Measurements from ENCODE around the gene ARHGEF16.

The ARHGEF16 gene

DNA sequence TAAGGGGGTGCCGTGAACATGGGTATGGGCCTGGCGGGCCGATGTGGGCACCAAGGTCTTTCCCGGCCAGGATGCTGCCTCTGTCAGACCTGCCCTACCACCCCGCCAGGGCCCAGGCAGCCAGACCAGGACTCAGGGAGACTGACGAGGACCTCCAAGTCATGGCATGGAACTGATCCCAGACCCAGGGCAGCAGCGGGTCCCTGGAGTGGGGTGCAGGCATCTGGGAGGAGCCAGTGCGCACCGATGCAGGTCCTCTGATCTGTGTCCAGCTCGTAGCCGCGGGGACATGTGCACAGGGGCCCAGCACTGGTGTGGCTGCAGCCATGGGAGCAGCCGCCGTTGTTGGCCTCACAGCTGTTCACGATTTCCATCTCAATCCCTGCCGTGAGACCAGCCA lies 56.8 kb downstream of the ARHGEF16 start:
- no peak overlapping the region for H3K27ac ChIP-seq
- TF ChIP-seq ZFX (IDR thresholded peaks at IDR 0.05; ENCODE audit: borderline replicate concordance): no peak
- TF ChIP-seq, protein P1, sequence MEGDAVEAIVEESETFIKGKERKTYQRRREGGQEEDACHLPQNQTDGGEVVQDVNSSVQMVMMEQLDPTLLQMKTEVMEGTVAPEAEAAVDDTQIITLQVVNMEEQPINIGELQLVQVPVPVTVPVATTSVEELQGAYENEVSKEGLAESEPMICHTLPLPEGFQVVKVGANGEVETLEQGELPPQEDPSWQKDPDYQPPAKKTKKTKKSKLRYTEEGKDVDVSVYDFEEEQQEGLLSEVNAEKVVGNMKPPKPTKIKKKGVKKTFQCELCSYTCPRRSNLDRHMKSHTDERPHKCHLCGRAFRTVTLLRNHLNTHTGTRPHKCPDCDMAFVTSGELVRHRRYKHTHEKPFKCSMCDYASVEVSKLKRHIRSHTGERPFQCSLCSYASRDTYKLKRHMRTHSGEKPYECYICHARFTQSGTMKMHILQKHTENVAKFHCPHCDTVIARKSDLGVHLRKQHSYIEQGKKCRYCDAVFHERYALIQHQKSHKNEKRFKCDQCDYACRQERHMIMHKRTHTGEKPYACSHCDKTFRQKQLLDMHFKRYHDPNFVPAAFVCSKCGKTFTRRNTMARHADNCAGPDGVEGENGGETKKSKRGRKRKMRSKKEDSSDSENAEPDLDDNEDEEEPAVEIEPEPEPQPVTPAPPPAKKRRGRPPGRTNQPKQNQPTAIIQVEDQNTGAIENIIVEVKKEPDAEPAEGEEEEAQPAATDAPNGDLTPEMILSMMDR (IDR thresholded peaks at IDR 0.05): no peak

DNA sequence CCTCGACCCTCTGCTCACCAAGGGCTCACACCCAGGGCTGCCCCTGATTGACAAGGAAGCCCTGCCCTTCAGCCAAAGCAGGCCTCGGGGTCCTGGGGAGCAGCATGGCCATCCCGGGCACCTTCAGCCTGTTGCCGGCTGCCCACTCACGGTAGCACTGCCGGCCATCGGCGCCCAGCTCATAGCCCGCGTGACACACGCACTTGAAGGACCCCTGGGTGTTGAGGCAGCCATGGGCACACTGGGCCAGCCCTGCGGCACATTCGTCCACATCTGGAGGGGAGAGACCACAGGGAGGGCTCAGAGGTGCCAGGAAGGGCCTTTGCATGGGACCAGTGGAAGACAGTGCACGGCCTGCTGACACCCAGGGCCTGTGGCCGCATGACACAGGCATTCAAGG lies 57.4 kb downstream of the ARHGEF16 start:
- H3K27ac ChIP-seq: no peak overlapping the region
- TF ChIP-seq, protein P1 (IDR thresholded peaks at IDR 0.05): no peak
- no peak for TF ChIP-seq ZFX (IDR thresholded peaks at IDR 0.05; ENCODE audit: borderline replicate concordance)

DNA sequence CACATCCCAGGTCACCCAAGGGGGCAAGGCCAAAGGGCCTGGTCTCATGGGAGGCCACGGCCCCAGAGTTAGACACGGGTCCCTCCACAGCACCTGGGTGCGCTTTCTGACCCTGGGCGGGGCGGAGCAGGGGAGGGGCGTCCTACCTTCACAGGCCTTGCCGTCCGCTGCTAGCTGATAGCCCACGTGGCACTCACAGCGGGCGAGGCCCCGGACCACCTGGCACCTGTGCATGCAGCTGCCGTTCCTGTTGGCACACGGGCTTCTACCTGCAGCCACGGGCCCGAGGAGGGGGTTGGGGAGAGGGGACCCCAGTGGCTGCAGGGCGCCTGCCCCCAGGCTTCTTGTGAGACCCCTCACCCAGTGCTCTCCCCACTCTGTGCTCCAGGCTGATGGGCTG lies 59.9 kb downstream of the ARHGEF16 start:
- no peak overlapping the region for H3K27ac ChIP-seq
- TF ChIP-seq ZFX (IDR thresholded peaks at IDR 0.05; ENCODE audit: borderline replicate concordance): no peak
- TF ChIP-seq, protein P1 (IDR thresholded peaks at IDR 0.05): no peak

DNA sequence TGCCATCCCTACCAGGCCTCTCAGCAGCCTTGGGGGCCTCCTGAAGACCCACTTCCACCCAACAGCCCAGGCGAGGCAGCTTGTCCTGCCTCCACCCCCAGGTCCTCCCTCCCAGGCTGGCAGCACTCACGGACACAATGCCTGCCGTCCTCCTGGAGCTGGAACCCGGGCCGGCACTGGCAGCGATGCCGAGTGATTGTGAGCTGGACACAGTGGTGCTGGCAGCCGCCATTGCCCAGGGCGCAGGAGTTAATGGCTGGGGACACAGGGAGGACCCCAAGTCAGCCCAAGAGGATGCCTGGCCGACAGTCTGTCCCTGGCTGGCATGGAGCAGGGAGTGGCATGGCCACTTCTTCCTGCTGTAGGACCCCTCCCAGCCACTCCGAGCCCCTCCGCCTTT lies 60.8 kb downstream of the ARHGEF16 start:
- no peak for TF ChIP-seq ZFX (IDR thresholded peaks at IDR 0.05; ENCODE audit: borderline replicate concordance)
- TF ChIP-seq, protein P1 (IDR thresholded peaks at IDR 0.05): no peak
- H3K27ac ChIP-seq: no peak overlapping the region

DNA sequence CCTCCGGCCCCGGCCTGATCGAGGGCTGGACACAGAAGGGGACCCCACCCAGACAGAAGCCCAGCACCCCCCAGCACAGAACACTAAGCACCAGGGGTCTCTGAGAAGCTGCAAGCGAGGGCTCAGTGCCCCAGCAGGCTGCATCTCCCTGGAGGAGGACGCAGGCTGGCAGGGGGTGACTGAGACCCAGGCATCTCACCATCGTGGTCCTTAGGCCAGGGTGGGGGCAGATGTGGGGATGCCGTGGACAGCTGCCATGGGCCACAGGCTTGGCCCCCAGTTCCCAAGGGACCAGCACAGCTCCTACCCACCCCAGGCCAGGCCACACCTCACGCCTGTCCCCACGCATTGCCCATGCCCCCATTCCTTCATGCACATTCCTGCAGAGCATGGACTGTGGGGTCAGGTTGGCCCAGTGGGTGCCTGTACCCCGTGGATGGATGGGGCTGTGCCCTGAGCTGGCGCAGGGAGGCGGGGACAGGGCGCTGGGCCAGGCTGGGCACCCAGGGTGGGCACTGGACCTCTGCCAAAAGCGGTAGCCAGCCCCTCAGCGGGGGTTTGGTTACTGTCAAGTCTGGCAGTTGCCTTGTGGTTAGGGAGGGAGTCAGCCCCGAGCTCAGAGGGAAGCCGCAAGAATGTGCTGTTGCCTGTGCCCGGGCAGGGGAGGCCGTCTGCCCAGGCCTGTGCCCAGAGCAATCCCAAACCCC lies 61.5 kb downstream of the ARHGEF16 start:
- H3K27ac ChIP-seq: no peak overlapping the region
- TF ChIP-seq, protein P1 (IDR thresholded peaks at IDR 0.05): no peak
- no peak for TF ChIP-seq ZFX (IDR thresholded peaks at IDR 0.05; ENCODE audit: borderline replicate concordance)

DNA sequence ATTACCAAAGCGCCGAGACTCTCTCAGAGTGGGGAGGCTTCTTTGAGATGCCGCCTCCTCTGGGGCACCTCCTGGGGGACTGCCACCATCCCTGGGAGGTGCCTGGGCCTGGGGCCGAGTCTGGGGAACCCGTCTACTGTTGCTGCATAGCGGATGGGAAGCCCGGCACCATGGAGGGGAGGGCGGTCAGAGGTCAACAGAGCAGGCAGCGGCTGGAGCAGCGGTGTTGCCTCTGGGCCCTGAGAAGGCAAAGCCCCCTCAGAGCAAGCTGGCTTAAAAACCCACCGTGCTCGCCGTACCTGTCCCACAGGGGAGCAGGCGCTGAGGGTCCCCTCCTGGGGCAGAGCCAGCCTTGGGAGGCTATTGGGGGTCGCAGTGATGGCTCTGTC lies 62.0 kb downstream of the ARHGEF16 start:
- no peak for TF ChIP-seq ZFX (IDR thresholded peaks at IDR 0.05; ENCODE audit: borderline replicate concordance)
- TF ChIP-seq, protein P1 (IDR thresholded peaks at IDR 0.05): no peak
- no peak overlapping the region for H3K27ac ChIP-seq

DNA sequence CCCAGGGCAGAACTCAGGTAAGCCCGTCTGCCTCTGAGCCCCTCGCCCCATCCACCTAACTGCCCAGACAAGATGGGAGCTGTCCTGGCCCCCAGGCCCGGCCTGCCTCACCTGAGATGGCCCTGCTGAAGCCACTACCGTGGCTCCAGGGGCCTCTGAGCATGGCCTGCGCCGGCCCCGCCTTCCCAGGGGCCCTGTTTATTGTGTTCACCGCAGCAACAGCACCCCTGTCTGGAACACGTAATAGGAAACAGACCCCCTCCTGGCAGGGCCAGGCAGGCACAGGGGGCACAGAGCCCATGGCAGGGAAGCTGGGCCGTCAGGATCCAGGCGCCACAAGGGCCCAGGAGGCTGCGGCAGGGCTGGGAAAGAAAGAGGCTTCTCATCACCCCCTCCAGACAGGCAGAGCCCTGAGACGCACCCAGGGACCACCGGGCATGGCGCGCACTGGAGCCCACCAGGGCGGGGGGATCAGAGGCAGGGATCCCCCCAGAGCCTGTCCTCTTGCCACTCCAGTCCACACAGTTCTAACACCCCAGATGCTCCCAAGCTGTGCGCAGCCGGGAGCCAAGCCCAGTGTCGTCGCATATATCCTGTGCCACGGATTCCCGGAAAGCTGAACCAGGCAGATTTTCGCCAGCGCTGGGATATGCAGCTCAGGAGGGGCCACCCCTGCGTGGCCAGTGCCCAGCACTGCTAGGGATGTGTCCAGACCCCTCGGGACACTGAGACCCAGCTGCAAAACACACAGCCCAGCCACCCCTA lies 62.6 kb downstream of the ARHGEF16 start:
- no peak for TF ChIP-seq ZFX (IDR thresholded peaks at IDR 0.05; ENCODE audit: borderline replicate concordance)
- TF ChIP-seq, protein P1 (IDR thresholded peaks at IDR 0.05): no peak
- no peak overlapping the region for H3K27ac ChIP-seq
